ENCODE results near the gene LYPD6B.

The LYPD6B gene

GRCh38 chr2:149164827-149165226, 126.3 kb downstream of the LYPD6B start:
- H3F3A ChIP-seq (ENCODE audit: low read depth), result no peaks in the 10 kb centered on the region
- H3K4me3 ChIP-seq (ENCODE audit: low read length, poor library complexity, severe bottlenecking), result no peak overlapping the region
- no peaks in the 10 kb centered on the region for H3K79me2 ChIP-seq (ENCODE audit: insufficient read depth, low read length)
- H3K9ac ChIP-seq (ENCODE audit: low read depth, low read length, poor library complexity, severe bottlenecking), result no peak overlapping the region
- H2AFZ ChIP-seq (ENCODE audit: low read length), result no peak overlapping the region
- H3K36me3 ChIP-seq (ENCODE audit: insufficient read depth, low read length), result no peaks in the 10 kb centered on the region
- no peak overlapping the region for H3K4me2 ChIP-seq (ENCODE audit: low read depth, low read length, poor library complexity, severe bottlenecking)
- H3K27me3 ChIP-seq (ENCODE audit: insufficient read depth, low read length, poor library complexity, severe bottlenecking), result no peaks in the 10 kb centered on the region
- H3K4me1 ChIP-seq (ENCODE audit: insufficient read depth, low read length, poor library complexity, severe bottlenecking), result peaks cover 26% of the 10 kb centered on the region
- H3K9me2 ChIP-seq (replicated peaks; ENCODE audit: low read depth, low read length), result no peaks in the 10 kb centered on the region
- no peaks in the 10 kb centered on the region for H4K20me1 ChIP-seq (ENCODE audit: insufficient read depth, low read length, poor library complexity, severe bottlenecking)
- TF ChIP-seq EZH2phosphoT487 (IDR thresholded peaks at IDR 0.05; ENCODE audit: borderline replicate concordance), result no peak
- TF ChIP-seq, protein P1, sequence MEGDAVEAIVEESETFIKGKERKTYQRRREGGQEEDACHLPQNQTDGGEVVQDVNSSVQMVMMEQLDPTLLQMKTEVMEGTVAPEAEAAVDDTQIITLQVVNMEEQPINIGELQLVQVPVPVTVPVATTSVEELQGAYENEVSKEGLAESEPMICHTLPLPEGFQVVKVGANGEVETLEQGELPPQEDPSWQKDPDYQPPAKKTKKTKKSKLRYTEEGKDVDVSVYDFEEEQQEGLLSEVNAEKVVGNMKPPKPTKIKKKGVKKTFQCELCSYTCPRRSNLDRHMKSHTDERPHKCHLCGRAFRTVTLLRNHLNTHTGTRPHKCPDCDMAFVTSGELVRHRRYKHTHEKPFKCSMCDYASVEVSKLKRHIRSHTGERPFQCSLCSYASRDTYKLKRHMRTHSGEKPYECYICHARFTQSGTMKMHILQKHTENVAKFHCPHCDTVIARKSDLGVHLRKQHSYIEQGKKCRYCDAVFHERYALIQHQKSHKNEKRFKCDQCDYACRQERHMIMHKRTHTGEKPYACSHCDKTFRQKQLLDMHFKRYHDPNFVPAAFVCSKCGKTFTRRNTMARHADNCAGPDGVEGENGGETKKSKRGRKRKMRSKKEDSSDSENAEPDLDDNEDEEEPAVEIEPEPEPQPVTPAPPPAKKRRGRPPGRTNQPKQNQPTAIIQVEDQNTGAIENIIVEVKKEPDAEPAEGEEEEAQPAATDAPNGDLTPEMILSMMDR (conservative IDR thresholded peaks at IDR 0.05; ENCODE audit: low read length), result no peak
- H3K9me3 ChIP-seq (ENCODE audit: insufficient read depth, low read depth, low read length), result no peaks in the 10 kb centered on the region

DNA sequence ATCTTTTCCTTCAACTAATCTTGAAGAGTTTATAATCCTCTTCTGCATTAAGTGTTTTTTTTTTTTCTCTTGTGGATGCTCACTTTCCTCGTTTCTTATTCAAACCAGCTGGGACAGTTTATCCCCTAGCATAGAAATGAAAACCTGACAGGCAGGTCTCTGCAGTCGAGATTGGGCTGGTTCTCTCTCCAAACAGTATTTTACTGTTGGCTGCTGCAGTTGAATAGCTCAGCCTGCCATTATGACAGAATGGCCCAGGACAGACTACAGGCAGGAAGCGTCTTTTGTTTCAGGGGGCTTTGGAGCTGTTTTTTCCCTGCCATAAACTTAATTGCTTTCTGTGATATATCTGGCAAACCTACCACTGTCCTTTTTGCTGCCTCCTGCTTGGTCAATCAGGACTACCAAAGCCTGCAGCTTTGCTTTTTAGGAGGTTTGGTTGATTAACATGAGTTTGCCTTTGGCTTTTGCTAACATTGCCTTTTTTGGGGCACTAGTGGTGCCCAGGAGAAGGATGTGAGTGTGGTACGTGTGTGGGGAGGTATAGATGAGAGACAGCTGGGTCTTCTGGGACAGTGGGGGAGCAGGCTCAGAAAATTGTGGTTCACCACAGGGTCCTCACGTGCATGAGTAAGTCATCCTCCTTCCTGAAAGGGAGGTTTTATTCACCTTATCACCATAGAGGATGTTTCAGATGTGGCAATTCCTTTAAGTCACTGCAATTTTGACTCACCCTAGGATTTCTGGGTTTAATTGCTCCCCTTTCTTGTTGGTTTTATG, 128.7 kb downstream of the LYPD6B start:
- no peaks in the 10 kb centered on the region for H4K20me1 ChIP-seq (ENCODE audit: insufficient read depth, low read length, poor library complexity, severe bottlenecking)
- H3K36me3 ChIP-seq (ENCODE audit: insufficient read depth, low read length), result no peaks in the 10 kb centered on the region
- H3F3A ChIP-seq (ENCODE audit: low read depth), result no peaks in the 10 kb centered on the region
- no peak overlapping the region for H2AFZ ChIP-seq (ENCODE audit: low read length)
- TF ChIP-seq, protein P1 (conservative IDR thresholded peaks at IDR 0.05; ENCODE audit: low read length), result no peak
- no peak for TF ChIP-seq EZH2phosphoT487 (IDR thresholded peaks at IDR 0.05; ENCODE audit: borderline replicate concordance)
- no peaks in the 10 kb centered on the region for H3K9me2 ChIP-seq (replicated peaks; ENCODE audit: low read depth, low read length)
- H3K4me3 ChIP-seq (ENCODE audit: low read length, poor library complexity, severe bottlenecking), result no peak overlapping the region
- peaks cover 8% of the 10 kb centered on the region for H3K4me1 ChIP-seq (ENCODE audit: insufficient read depth, low read length, poor library complexity, severe bottlenecking)
- peaks cover 1% of the 10 kb centered on the region; the same call in 1 of the 2 replicates for H3K9me3 ChIP-seq (ENCODE audit: insufficient read depth, low read depth, low read length)
- no peaks in the 10 kb centered on the region for H3K27me3 ChIP-seq (ENCODE audit: insufficient read depth, low read length, poor library complexity, severe bottlenecking)
- peak overlapping the region; percentile 3 for H3K4me2 ChIP-seq (ENCODE audit: low read depth, low read length, poor library complexity, severe bottlenecking)
- no peaks in the 10 kb centered on the region for H3K79me2 ChIP-seq (ENCODE audit: insufficient read depth, low read length)
- no peak overlapping the region for H3K9ac ChIP-seq (ENCODE audit: low read depth, low read length, poor library complexity, severe bottlenecking)

DNA sequence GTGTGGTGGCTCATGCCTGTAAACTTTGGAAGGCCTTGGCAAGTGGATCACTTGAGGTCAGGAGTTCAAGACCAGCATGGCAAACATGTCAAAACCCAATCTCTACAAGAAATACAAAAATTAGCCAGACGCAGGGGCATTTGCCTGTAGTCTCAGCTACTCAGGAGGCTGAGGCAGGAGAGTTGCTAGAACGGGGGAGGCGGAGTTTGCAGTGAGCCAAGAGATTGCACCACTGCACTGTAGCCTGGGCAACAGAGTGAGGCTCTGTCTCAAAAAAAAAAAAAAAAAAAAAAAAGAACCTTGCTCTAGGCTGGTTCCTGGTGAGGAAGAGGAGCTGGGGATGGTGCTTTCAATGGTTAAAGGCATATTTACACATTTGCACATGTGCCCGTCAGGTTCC, 129.4 kb downstream of the LYPD6B start:
- no peak overlapping the region for H3K9ac ChIP-seq (ENCODE audit: low read depth, low read length, poor library complexity, severe bottlenecking)
- no peaks in the 10 kb centered on the region for H3K27me3 ChIP-seq (ENCODE audit: insufficient read depth, low read length, poor library complexity, severe bottlenecking)
- H3K9me2 ChIP-seq (replicated peaks; ENCODE audit: low read depth, low read length), result no peaks in the 10 kb centered on the region
- H3K9me3 ChIP-seq (ENCODE audit: insufficient read depth, low read depth, low read length), result peaks cover 5% of the 10 kb centered on the region; the same call in 1 of the 2 replicates
- H2AFZ ChIP-seq (ENCODE audit: low read length), result no peak overlapping the region
- no peaks in the 10 kb centered on the region for H3K36me3 ChIP-seq (ENCODE audit: insufficient read depth, low read length)
- H3F3A ChIP-seq (ENCODE audit: low read depth), result no peaks in the 10 kb centered on the region
- H3K4me1 ChIP-seq (ENCODE audit: insufficient read depth, low read length, poor library complexity, severe bottlenecking), result peaks cover 8% of the 10 kb centered on the region
- H3K79me2 ChIP-seq (ENCODE audit: insufficient read depth, low read length), result no peaks in the 10 kb centered on the region
- no peak overlapping the region for H3K4me3 ChIP-seq (ENCODE audit: low read length, poor library complexity, severe bottlenecking)
- TF ChIP-seq, protein P1 (conservative IDR thresholded peaks at IDR 0.05; ENCODE audit: low read length), result no peak
- peak overlapping the region; percentile 3 for H3K4me2 ChIP-seq (ENCODE audit: low read depth, low read length, poor library complexity, severe bottlenecking)
- H4K20me1 ChIP-seq (ENCODE audit: insufficient read depth, low read length, poor library complexity, severe bottlenecking), result no peaks in the 10 kb centered on the region

All from Loucy (cell line).